A549 (cell line): Measurements from ENCODE around the gene ZNF831.

ENCODE experiments used
- RFX5 ChIP-seq: fragments of 450-650 bp; IDR thresholded peaks from 2 replicates; pipeline ENCODE4 v1.7.1; 2014; ENCODE audit warnings: antibody characterized with exemption, mild to moderate bottlenecking, moderate library complexity
- RNF2 ChIP-seq: fragments of 200-600 bp; sonication (generic); IDR thresholded peaks from 2 replicates; pipeline ENCODE4 v1.6.1; 2016; ENCODE audit warnings: low read depth, mild to moderate bottlenecking, antibody characterized with exemption, moderate library complexity, borderline replicate concordance
- TF ChIP-seq, protein P1 (sequence below): fragments of >200 bp; sonication (Bioruptor Twin); formaldehyde crosslinking; IDR thresholded peaks from 3 replicates; pipeline ENCODE4 v1.5.1; 2016
- TF ChIP-seq, protein P2 (sequence below): fragments of 150-350 bp; IDR thresholded peaks from 2 replicates; pipeline ENCODE4 v1.6.1; 2014; ENCODE audit warnings: low read depth, mild to moderate bottlenecking, low read length

DNA sequence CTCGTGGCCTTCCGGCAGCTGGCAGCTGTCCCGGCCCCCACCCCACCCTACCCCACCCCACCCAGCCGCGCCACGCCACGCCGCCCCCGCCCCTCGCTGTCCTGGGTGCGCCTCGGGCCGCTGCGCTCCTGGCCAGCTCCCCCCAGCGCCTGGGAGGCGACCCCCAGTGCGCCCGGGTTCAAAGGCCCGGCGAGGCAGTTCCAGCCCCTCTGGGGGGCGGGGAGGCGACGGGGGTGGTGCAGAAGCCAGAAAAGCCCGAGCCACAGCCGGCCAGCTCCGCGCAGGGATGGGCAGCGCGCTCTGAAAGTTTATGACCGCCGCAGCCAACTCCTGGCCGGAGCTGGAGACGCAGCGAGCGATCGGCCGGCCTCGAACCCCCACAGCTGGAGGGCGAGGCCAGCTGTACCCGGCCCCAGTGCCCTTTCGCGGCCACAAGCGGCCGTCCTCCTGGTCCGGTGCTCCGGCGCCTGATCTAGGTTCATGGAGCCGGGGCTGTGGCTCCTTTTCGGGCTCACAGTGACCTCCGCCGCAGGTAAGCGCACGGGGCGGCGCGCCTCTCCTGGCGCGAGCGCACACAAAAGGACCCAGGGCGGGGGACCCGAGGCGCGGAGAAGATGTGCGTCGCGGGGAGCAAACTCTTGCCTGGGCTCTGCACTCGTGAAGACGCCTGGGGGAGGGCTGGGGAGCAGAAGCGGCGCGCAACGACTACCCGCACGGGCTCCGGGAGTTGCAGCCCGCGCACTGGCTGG lies 136.9 kb downstream of the ZNF831 start, which contains the start of gene EDN3:
- TF ChIP-seq, protein P1, sequence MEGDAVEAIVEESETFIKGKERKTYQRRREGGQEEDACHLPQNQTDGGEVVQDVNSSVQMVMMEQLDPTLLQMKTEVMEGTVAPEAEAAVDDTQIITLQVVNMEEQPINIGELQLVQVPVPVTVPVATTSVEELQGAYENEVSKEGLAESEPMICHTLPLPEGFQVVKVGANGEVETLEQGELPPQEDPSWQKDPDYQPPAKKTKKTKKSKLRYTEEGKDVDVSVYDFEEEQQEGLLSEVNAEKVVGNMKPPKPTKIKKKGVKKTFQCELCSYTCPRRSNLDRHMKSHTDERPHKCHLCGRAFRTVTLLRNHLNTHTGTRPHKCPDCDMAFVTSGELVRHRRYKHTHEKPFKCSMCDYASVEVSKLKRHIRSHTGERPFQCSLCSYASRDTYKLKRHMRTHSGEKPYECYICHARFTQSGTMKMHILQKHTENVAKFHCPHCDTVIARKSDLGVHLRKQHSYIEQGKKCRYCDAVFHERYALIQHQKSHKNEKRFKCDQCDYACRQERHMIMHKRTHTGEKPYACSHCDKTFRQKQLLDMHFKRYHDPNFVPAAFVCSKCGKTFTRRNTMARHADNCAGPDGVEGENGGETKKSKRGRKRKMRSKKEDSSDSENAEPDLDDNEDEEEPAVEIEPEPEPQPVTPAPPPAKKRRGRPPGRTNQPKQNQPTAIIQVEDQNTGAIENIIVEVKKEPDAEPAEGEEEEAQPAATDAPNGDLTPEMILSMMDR = no peak
- TF ChIP-seq RNF2 (no peak), RFX5 (no peak)
- TF ChIP-seq, protein P2, sequence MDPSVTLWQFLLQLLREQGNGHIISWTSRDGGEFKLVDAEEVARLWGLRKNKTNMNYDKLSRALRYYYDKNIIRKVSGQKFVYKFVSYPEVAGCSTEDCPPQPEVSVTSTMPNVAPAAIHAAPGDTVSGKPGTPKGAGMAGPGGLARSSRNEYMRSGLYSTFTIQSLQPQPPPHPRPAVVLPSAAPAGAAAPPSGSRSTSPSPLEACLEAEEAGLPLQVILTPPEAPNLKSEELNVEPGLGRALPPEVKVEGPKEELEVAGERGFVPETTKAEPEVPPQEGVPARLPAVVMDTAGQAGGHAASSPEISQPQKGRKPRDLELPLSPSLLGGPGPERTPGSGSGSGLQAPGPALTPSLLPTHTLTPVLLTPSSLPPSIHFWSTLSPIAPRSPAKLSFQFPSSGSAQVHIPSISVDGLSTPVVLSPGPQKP = no peak
